Measurements from ENCODE around the gene EGR2.

DNA sequence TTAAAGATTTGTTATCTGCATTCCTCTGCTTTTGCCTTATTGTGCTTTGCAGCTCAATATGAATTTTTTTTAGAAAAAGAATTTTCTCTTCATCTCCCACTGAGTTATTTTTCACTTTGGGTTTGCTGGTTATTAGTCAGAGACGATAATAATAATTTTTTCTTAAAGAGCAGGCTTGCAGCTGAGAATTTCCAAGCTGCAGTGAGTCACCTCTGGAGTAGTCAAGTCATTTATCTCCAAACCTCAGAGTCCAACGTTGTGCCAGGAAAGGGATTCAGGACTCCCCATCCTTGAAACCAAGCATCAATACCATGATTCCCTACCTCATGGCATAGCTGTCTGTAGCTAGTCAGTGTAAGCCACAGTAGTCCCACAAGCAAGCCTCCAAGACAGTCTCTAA lies 15.2 kb upstream of the EGR2 start:
- TF ChIP-seq, protein P1, sequence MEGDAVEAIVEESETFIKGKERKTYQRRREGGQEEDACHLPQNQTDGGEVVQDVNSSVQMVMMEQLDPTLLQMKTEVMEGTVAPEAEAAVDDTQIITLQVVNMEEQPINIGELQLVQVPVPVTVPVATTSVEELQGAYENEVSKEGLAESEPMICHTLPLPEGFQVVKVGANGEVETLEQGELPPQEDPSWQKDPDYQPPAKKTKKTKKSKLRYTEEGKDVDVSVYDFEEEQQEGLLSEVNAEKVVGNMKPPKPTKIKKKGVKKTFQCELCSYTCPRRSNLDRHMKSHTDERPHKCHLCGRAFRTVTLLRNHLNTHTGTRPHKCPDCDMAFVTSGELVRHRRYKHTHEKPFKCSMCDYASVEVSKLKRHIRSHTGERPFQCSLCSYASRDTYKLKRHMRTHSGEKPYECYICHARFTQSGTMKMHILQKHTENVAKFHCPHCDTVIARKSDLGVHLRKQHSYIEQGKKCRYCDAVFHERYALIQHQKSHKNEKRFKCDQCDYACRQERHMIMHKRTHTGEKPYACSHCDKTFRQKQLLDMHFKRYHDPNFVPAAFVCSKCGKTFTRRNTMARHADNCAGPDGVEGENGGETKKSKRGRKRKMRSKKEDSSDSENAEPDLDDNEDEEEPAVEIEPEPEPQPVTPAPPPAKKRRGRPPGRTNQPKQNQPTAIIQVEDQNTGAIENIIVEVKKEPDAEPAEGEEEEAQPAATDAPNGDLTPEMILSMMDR (IDR thresholded peaks at IDR 0.05 in 8 of 11, conservative IDR thresholded peaks at IDR 0.05 in 3 of 11) = no peak
- TF ChIP-seq POLR2A (IDR thresholded peaks at IDR 0.05) (no peak), POLR2AphosphoS5 (IDR thresholded peaks at IDR 0.05) (no peak)

Data from spleen (tissue), 7 donors.